ENCODE measurements around the gene TPP1. TPM values are rescaled to one million over a fixed set of nuclear protein-coding genes. Genes with fewer than 3 reads are reported as not detected.

The TPP1 gene
- polyA plus RNA-seq, 3 donors, result 218 to 359 (median 271) TPM

DNA sequence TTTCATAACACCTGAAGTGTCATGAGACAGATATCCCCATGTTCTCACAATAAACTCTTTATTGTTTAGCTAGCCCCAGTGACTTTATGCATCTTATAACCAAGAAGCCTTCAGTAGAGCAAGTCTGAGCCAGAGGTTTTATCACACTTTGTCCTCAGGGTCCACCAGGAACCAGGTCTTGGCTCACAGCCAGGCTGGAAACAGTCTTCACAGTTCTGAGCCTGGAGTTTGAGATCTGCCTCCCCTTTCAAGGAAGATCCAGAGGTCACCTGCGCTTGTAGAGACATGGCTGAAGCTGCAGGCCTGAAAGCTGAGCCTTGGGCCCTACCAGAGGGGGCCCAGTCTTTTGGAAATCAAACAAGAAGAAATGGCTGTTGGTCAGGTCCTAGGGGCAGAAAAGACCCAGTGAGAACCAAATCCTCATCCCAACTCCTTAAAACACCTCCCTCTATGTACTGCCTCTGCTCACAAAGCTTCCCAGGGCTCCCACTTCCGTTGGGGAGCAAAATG lies 19.3 kb downstream of the TPP1 start:
- WGBS (ENCODE audit: insufficient coverage), result 92% methylated on average over 2 of the region's 2 CpGs
- Histone ChIP-seq H3K4me1 (ENCODE audit: control insufficient read depth in 1 of 2, insufficient read depth in 2 of 2, low read length in 2 of 2) (peaks cover 24 to 27% of the 10 kb centered on the region in 2 donors), H4K20me1 (ENCODE audit: insufficient read depth, low read length) (peaks cover 38% of the 10 kb centered on the region), H3K4me3 (replicated peaks in 1 of 3; ENCODE audit: low read depth in 2 of 3, low read length in 3 of 3) (no peak overlapping the region), H3K79me2 (ENCODE audit: insufficient read depth, low read length) (peaks cover 66% of the 10 kb centered on the region), H3K27me3 (ENCODE audit: control insufficient read depth in 2 of 2, insufficient read depth in 2 of 2, low read length in 2 of 2) (no peaks in the 10 kb centered on the region), H3K4me2 (replicated peaks; ENCODE audit: extremely low read depth, low read length, poor library complexity, severe bottlenecking) (no peak overlapping the region), H3K36me3 (replicated peaks in 1 of 2; ENCODE audit: control insufficient read depth in 1 of 2, insufficient read depth in 2 of 2, low read length in 2 of 2) (peaks cover 57 to 68% of the 10 kb centered on the region in 2 donors), H3K27ac (ENCODE audit: low read depth in 1 of 2, low read length in 2 of 2) (peak overlapping the region in 1 of 2 donors; percentile 4), H2AFZ (ENCODE audit: insufficient read depth, low read depth, low read length, poor library complexity, severe bottlenecking) (no peak overlapping the region), H3K9me3 (replicated peaks in 1 of 2; ENCODE audit: control insufficient read depth in 1 of 2, insufficient read depth in 1 of 2, low read length in 2 of 2) (no peaks in the 10 kb centered on the region), H3K9ac (ENCODE audit: insufficient read depth, low read length, poor library complexity, severe bottlenecking) (no peak overlapping the region)
- no peak for DNase-seq
- Mint-ChIP-seq H3K27me3 (ENCODE audit: low read depth in 3 of 3) (peaks cover 0 to 2% (median 0%) of the 10 kb centered on the region in 3 donors), H3K27ac (peak overlapping the region in 1 of 7 donors; percentile 66), H3K4me1 (peaks cover 2% of the 10 kb centered on the region), H3K9me3 (peaks cover 0 to 1% (median 0%) of the 10 kb centered on the region in 7 donors), H3K36me3 (peaks cover 53 to 65% of the 10 kb centered on the region in 2 donors), H3K4me3 (no peak overlapping the region)
- TF ChIP-seq, protein P1, sequence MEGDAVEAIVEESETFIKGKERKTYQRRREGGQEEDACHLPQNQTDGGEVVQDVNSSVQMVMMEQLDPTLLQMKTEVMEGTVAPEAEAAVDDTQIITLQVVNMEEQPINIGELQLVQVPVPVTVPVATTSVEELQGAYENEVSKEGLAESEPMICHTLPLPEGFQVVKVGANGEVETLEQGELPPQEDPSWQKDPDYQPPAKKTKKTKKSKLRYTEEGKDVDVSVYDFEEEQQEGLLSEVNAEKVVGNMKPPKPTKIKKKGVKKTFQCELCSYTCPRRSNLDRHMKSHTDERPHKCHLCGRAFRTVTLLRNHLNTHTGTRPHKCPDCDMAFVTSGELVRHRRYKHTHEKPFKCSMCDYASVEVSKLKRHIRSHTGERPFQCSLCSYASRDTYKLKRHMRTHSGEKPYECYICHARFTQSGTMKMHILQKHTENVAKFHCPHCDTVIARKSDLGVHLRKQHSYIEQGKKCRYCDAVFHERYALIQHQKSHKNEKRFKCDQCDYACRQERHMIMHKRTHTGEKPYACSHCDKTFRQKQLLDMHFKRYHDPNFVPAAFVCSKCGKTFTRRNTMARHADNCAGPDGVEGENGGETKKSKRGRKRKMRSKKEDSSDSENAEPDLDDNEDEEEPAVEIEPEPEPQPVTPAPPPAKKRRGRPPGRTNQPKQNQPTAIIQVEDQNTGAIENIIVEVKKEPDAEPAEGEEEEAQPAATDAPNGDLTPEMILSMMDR (IDR thresholded peaks at IDR 0.05), result no peak
- intact Hi-C loops (cut with micrococcal nuclease), result loop anchor here (5.0 to 10.0 kb wide), 5 partner anchors 37 to 115 kb away; partner anchors contain the start of genes MRPL17 (in 2 of the 2), ARFIP2 (in 1 of the 2) and TIMM10B (in 1 of the 2)

DNA sequence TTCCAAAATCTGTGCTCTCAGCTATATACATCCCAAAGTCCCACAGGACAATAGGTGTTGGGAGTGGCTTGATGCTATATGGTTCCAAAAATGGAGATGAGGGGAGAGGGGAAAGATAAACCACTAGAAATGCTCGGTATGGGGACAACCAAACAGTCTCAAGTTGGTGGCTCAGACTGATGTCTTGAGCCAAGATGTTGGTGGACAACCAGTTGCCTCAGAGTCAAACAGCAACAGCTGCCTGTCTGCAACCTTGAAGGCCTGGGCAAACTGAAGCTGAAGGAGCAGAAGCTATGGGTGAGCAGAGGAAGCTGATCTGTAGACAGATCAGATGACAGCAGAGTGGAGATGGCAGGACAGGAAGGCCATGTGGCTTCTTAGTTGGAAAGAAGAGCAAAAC lies 19.8 kb downstream of the TPP1 start:
- intact Hi-C loops (cut with micrococcal nuclease), result no loop called here
- H3K36me3 Mint-ChIP-seq, result peaks cover 56 to 69% of the 10 kb centered on the region in 2 donors
- Histone ChIP-seq H3K27me3 (ENCODE audit: control insufficient read depth in 2 of 2, insufficient read depth in 2 of 2, low read length in 2 of 2) (no peaks in the 10 kb centered on the region), H3K4me3 (replicated peaks in 1 of 3; ENCODE audit: low read depth in 2 of 3, low read length in 3 of 3) (no peak overlapping the region), H3K27ac (ENCODE audit: low read depth in 1 of 2, low read length in 2 of 2) (peak overlapping the region in 1 of 2 donors; percentile 4), H4K20me1 (ENCODE audit: insufficient read depth, low read length) (peaks cover 36% of the 10 kb centered on the region), H3K4me2 (replicated peaks; ENCODE audit: extremely low read depth, low read length, poor library complexity, severe bottlenecking) (no peak overlapping the region), H3K4me1 (ENCODE audit: control insufficient read depth in 1 of 2, insufficient read depth in 2 of 2, low read length in 2 of 2) (peaks cover 19 to 22% of the 10 kb centered on the region in 2 donors), H3K79me2 (ENCODE audit: insufficient read depth, low read length) (peaks cover 61% of the 10 kb centered on the region), H3K9me3 (replicated peaks in 1 of 2; ENCODE audit: control insufficient read depth in 1 of 2, insufficient read depth in 1 of 2, low read length in 2 of 2) (no peaks in the 10 kb centered on the region), H2AFZ (ENCODE audit: insufficient read depth, low read depth, low read length, poor library complexity, severe bottlenecking) (no peak overlapping the region), H3K9ac (ENCODE audit: insufficient read depth, low read length, poor library complexity, severe bottlenecking) (no peak overlapping the region), H3K36me3 (replicated peaks in 1 of 2; ENCODE audit: control insufficient read depth in 1 of 2, insufficient read depth in 2 of 2, low read length in 2 of 2) (peaks cover 62 to 72% of the 10 kb centered on the region in 2 donors)
- H3K27ac Mint-ChIP-seq, result peak overlapping the region in 1 of 7 donors; percentile 58
- no peak for DNase-seq
- peaks cover 0 to 1% (median 0%) of the 10 kb centered on the region in 7 donors for H3K9me3 Mint-ChIP-seq
- peaks cover 2% of the 10 kb centered on the region for H3K4me1 Mint-ChIP-seq
- 100% methylated on average over 1 of the region's 1 CpG for WGBS (ENCODE audit: insufficient coverage)
- peaks cover 0 to 2% (median 0%) of the 10 kb centered on the region in 3 donors for H3K27me3 Mint-ChIP-seq (ENCODE audit: low read depth in 3 of 3)
- TF ChIP-seq, protein P1 (IDR thresholded peaks at IDR 0.05), result no peak
- H3K4me3 Mint-ChIP-seq, result no peak overlapping the region
